Activated naive CD4-positive, alpha-beta T cell treated with anti-CD3 and anti-CD28 coated beads for 36 hours (primary cell): ENCODE results near the gene NUDT16L1. TPM values are rescaled to one million over a fixed set of nuclear protein-coding genes. Genes with fewer than 3 reads are reported as not detected.

Source experiments
- CTCF ChIA-PET: fragments of 350-600 bp; sonication (Branson Sonifier 250); formaldehyde crosslinking; loops from one replicate; lab custom pipeline; 2021; ENCODE audit warnings: antibody characterized with exemption; lab: Charles Lee
- DNase-seq: peaks from one replicate; pipeline ENCODE4 v3.0.0-alpha.2; 2020
- H3K27ac Mint-ChIP-seq: one replicate; pipeline ENCODE4 v1.8.0; 2021; ENCODE audit warnings: mild to moderate bottlenecking, mixed read lengths
- H3K27me3 Mint-ChIP-seq: one replicate; pipeline ENCODE4 v1.8.0; 2021; ENCODE audit warnings: low read depth, mixed read lengths
- H3K36me3 Mint-ChIP-seq: one replicate; pipeline ENCODE4 v1.8.0; 2021; ENCODE audit warnings: low read depth, mixed read lengths
- H3K4me1 Mint-ChIP-seq: one replicate; pipeline ENCODE4 v1.8.0; 2021; ENCODE audit warnings: low read depth, mixed read lengths
- H3K4me3 Mint-ChIP-seq: one replicate; pipeline ENCODE4 v1.8.0; 2021; ENCODE audit warnings: mild to moderate bottlenecking, moderate library complexity, mixed read lengths
- H3K9me3 Mint-ChIP-seq: one replicate; pipeline ENCODE4 v1.8.0; 2021; ENCODE audit warnings: mixed read lengths
- intact Hi-C: fragments of 100-400 bp; cut with micrococcal nuclease; formaldehyde crosslinking; loops from one replicate; pipeline ENCODE4 v1.15.1; 2023
- total RNA-seq, 2 experiments: library from RNA; stranded (reverse); gene quantifications; one replicate each; pipeline ENCODE4 v1.2.3, GENCODE V29; 2021

Gene NUDT16L1
- total RNA-seq, 2 experiments from 2014 or later: 20.0 to 20.7 TPM

DNA sequence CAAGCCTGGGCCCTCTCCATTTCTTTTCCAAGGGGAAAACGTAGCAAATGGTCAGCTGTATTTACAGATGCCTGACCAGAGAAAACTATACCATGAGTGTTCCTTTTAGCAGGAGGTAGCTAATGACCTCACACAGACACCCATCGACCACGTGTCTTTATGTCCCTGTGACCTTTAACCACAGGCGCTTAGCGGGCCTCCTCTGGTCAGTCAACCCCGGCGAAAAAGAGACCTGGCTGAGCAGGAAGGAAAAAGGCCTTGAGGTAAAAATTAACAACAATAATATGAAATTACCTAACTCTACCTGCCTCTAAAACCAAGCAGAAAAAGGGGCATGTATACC lies 9.1 kb downstream of the NUDT16L1 start:
- Mint-ChIP-seq H3K9me3 (no peaks in the 10 kb centered on the region), H3K4me3 (no peak overlapping the region), H3K36me3 (peaks cover 15% of the 10 kb centered on the region), H3K4me1 (peaks cover 3% of the 10 kb centered on the region), H3K27ac (no peak overlapping the region), H3K27me3 (no peaks in the 10 kb centered on the region)
- no peak for DNase-seq
- CTCF ChIA-PET: no interaction called here
- intact Hi-C loops: no loop called here

GRCh38 chr16:4703906-4704305 lies 10.5 kb downstream of the NUDT16L1 start:
- intact Hi-C loops: no loop called here
- H3K9me3 Mint-ChIP-seq: no peaks in the 10 kb centered on the region
- CTCF ChIA-PET: no interaction called here
- no peaks in the 10 kb centered on the region for H3K27me3 Mint-ChIP-seq
- no peak for DNase-seq
- no peak overlapping the region for H3K27ac Mint-ChIP-seq
- H3K4me1 Mint-ChIP-seq: peaks cover 3% of the 10 kb centered on the region
- no peak overlapping the region for H3K4me3 Mint-ChIP-seq
- H3K36me3 Mint-ChIP-seq: peaks cover 19% of the 10 kb centered on the region

DNA sequence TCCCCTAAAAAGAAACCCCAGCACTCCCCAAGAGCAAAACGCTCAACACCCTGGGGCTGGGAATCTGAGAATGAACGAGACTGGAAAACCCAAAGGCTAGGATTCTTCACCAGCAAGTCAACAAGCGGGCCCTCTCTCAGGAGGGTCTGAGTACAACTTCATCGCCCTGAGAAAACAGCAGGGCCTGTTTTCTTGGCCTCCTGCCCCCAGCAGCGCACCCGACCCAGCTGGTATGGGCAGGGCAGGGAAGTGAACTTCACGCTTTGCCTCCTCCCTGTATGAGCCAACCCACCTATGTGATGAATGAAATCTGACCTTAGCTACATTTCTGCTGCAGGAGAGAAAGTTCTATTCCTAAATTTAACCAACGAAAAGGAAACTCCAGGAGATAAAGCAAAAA lies 11.1 kb downstream of the NUDT16L1 start:
- Mint-ChIP-seq H3K4me1 (peaks cover 3% of the 10 kb centered on the region), H3K36me3 (peaks cover 18% of the 10 kb centered on the region), H3K27ac (no peak overlapping the region), H3K9me3 (no peaks in the 10 kb centered on the region), H3K27me3 (no peaks in the 10 kb centered on the region), H3K4me3 (no peak overlapping the region)
- intact Hi-C loops: no loop called here
- DNase-seq: no peak
- CTCF ChIA-PET: no interaction called here

DNA sequence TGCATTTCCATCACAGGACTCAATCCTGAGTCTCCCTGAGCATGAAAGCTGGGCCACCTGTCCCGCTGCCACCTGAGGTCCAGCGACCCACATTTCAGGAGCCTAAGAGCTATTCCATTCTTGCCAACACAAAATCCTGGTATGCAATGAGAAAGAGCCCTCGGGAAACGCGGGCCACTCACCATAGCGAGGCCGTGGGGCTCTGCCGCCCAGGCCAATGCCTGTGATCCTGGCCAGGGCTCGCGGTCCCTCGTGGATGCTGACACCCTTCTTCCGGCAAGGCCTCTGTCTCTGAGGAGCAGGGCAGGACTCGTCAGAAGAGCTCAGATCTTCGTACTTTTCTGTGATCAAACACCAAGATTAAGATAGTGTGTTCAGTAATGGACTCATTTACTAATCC lies 11.6 kb downstream of the NUDT16L1 start:
- Mint-ChIP-seq H3K36me3 (peaks cover 19% of the 10 kb centered on the region), H3K4me1 (peaks cover 3% of the 10 kb centered on the region), H3K27ac (no peak overlapping the region), H3K9me3 (no peaks in the 10 kb centered on the region), H3K4me3 (no peak overlapping the region), H3K27me3 (no peaks in the 10 kb centered on the region)
- intact Hi-C loops: no loop called here
- CTCF ChIA-PET: interaction anchor here (0.5 kb wide), 1 partner anchor 165 kb away, joined by 3 read pairs; no protein-coding TSS in a partner anchor
- no peak for DNase-seq

DNA sequence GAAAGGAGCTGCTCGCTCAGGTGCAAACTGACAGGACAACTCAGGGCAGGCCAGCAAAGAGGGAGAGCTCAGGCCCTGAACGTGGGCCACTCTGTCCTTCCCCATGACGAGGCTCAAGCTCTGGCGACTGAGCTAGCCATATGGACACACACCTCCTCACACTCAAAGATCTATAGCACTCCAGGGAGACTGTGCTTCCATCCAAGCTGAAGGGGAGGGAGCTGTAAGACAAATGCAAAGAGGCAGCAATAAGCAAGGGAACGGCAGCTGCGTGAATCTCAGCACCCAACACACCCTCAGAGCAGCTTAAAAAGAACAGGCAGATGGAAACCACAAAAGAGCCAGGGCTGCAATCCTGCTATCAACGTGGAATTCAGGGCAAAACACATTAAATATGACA lies 13.5 kb downstream of the NUDT16L1 start:
- Mint-ChIP-seq H3K4me3 (no peak overlapping the region), H3K36me3 (peaks cover 22% of the 10 kb centered on the region), H3K27me3 (no peaks in the 10 kb centered on the region), H3K4me1 (no peaks in the 10 kb centered on the region), H3K27ac (no peak overlapping the region), H3K9me3 (no peaks in the 10 kb centered on the region)
- intact Hi-C loops: no loop called here
- CTCF ChIA-PET: no interaction called here
- no peak for DNase-seq

- H3K36me3 Mint-ChIP-seq: peaks cover 24% of the 10 kb centered on the region
- no peak overlapping the region for H3K4me3 Mint-ChIP-seq
- H3K9me3 Mint-ChIP-seq: no peaks in the 10 kb centered on the region
- no peak overlapping the region for H3K27ac Mint-ChIP-seq
- no peaks in the 10 kb centered on the region for H3K27me3 Mint-ChIP-seq
- H3K4me1 Mint-ChIP-seq: no peaks in the 10 kb centered on the region
- CTCF ChIA-PET: no interaction called here
- no peak for DNase-seq
- intact Hi-C loops: no loop called here
Measured at GRCh38 chr16:4709481-4709880, 16.1 kb downstream of the NUDT16L1 start.

DNA sequence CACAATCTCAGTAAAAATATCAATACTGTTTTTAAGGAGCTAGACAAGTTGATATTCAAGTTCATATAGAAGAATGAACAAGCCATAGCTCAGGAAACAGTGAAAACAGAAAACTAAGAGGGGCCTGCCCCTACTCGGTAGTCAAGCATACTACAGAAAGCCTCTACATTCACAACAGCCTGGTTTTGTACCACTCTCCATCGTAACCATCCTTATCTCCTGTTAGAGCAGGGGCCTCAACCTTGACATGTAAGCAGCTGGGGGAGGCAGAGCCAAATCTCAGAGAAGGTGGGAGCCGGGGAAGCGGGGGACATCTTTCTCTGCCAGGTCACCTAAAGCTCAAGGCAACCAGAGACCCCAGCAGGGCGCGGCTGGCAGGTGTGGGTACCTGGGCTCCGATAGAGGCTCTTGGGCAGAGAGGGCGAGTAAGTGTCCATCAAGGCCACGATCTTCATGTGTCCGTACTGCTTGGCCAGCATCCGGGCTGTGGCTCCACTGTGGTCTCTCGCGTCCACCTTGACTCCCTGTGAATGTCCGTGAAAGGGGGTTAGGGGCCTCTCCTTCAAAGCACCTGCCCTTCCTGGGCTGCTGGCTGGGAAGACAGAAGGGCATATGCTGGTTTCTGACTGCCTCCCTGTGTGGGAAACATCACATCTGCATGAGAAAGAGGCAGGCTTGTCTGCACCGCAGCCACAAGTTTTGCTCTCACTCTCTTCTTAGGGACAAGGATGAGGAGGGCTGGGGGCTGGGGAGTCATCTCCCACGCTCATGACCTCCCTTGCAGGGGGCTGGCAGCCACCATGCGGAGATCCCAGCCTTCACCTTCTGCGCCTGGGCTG lies 20.5 kb downstream of the NUDT16L1 start:
- intact Hi-C loops: no loop called here
- no peak overlapping the region for H3K4me3 Mint-ChIP-seq
- CTCF ChIA-PET: no interaction called here
- H3K9me3 Mint-ChIP-seq: no peaks in the 10 kb centered on the region
- no peaks in the 10 kb centered on the region for H3K27me3 Mint-ChIP-seq
- peaks cover 15% of the 10 kb centered on the region for H3K36me3 Mint-ChIP-seq
- no peaks in the 10 kb centered on the region for H3K4me1 Mint-ChIP-seq
- H3K27ac Mint-ChIP-seq: no peak overlapping the region
- no peak for DNase-seq

GRCh38 chr16:4714996-4715395 lies 21.6 kb downstream of the NUDT16L1 start:
- peaks cover 10% of the 10 kb centered on the region for H3K36me3 Mint-ChIP-seq
- intact Hi-C loops: no loop called here
- no peak overlapping the region for H3K4me3 Mint-ChIP-seq
- no peak overlapping the region for H3K27ac Mint-ChIP-seq
- no peak for DNase-seq
- H3K4me1 Mint-ChIP-seq: no peaks in the 10 kb centered on the region
- no peaks in the 10 kb centered on the region for H3K27me3 Mint-ChIP-seq
- CTCF ChIA-PET: interaction anchor here (0.6 kb wide), 2 partner anchors 91 to 206 kb away, joined by 3 read pairs; no protein-coding TSS in a partner anchor
- no peaks in the 10 kb centered on the region for H3K9me3 Mint-ChIP-seq

DNA sequence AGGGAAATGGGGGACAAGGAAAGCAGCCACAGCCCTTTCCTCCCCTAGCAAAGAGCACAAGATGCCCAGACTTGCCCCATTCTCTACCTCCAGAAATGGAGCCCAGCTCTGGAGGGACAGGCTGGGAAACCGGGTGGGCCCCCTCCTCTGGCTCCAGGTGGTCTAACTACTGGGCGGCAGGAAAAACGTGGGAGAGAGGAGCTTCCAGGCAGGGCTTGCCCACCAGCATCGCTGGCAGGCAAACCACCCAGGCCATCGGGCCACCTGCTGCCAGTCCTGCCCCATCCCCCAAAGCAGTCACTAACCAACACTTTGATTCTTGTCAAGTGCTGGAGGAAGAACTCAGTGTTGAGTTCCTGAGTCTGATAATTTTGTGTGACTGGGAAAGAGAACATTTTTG lies 25.1 kb downstream of the NUDT16L1 start:
- CTCF ChIA-PET: no interaction called here
- Mint-ChIP-seq H3K4me1 (no peaks in the 10 kb centered on the region), H3K27ac (no peak overlapping the region), H3K27me3 (no peaks in the 10 kb centered on the region), H3K4me3 (no peak overlapping the region), H3K9me3 (no peaks in the 10 kb centered on the region), H3K36me3 (peaks cover 10% of the 10 kb centered on the region)
- no peak for DNase-seq
- intact Hi-C loops: no loop called here

DNA sequence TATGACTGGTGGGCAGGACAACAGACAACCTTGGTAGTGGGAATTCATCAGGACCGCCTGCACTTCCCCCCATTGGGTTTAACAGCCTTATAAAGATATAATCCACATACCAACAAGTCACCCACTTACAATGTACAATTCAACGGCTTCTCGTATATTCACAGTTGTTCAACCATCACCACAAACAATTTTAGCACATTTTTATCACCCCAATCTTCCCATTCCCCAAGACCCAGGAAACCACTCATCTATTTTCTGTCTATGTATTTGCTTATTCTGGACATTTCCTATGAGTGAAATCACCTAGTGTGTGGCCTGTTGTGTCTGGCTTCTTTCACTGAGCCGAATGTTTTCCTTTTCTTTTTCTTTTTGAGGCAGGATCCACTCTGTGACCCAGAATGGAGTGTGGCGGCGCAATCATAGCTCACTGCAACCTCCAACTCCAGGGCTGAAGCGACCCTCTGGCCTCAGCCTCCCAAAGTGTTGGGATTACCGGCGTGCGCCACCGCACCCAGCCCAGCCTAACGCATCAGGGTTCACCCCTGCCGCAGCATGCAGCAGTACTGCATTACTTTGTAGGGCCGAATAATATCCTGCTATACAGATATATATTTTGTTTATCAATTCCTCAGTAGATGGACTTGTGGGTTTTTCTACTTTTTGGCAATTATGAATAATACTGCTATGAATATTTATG lies 29.9 kb downstream of the NUDT16L1 start:
- intact Hi-C loops: no loop called here
- no peak overlapping the region for H3K4me3 Mint-ChIP-seq
- no peak for DNase-seq
- H3K9me3 Mint-ChIP-seq: no peaks in the 10 kb centered on the region
- CTCF ChIA-PET: interaction anchor here (0.6 kb wide), 1 partner anchor 892 kb away, joined by 3 read pairs; no protein-coding TSS in a partner anchor
- no peaks in the 10 kb centered on the region for H3K4me1 Mint-ChIP-seq
- H3K27ac Mint-ChIP-seq: no peak overlapping the region
- peaks cover 7% of the 10 kb centered on the region for H3K36me3 Mint-ChIP-seq
- no peaks in the 10 kb centered on the region for H3K27me3 Mint-ChIP-seq

- intact Hi-C loops: no loop called here
Measured at GRCh38 chr16:4724661-4725270, 31.4 kb downstream of the NUDT16L1 start.

GRCh38 chr16:4726616-4727015 lies 33.3 kb downstream of the NUDT16L1 start:
- peaks cover 12% of the 10 kb centered on the region for H3K36me3 Mint-ChIP-seq
- H3K27ac Mint-ChIP-seq: no peak overlapping the region

More at GRCh38 chr16:4724661-4725270, 31.4 kb downstream of the NUDT16L1 start:
- no peaks in the 10 kb centered on the region for H3K27me3 Mint-ChIP-seq
- H3K4me3 Mint-ChIP-seq: no peak overlapping the region
- H3K9me3 Mint-ChIP-seq: no peaks in the 10 kb centered on the region
- H3K27ac Mint-ChIP-seq: no peak overlapping the region
- CTCF ChIA-PET: interaction anchor here (0.7 kb wide), 1 partner anchor 175 kb away, joined by 3 read pairs; no protein-coding TSS in a partner anchor
- H3K36me3 Mint-ChIP-seq: peaks cover 12% of the 10 kb centered on the region
- H3K4me1 Mint-ChIP-seq: no peaks in the 10 kb centered on the region
- no peak for DNase-seq

More at GRCh38 chr16:4726616-4727015, 33.3 kb downstream of the NUDT16L1 start:
- H3K9me3 Mint-ChIP-seq: no peaks in the 10 kb centered on the region
- H3K4me3 Mint-ChIP-seq: no peak overlapping the region
- CTCF ChIA-PET: no interaction called here
- H3K4me1 Mint-ChIP-seq: no peaks in the 10 kb centered on the region
- intact Hi-C loops: no loop called here
- DNase-seq: no peak
- no peaks in the 10 kb centered on the region for H3K27me3 Mint-ChIP-seq
